ENCODE data around the gene TMEM87B. TPM values are rescaled to one million over a fixed set of nuclear protein-coding genes. Genes with fewer than 3 reads are reported as not detected.

Gene TMEM87B
- total and polyA plus RNA-seq, 4 donors = 11.2 to 26.4 (median 18.1) TPM

- ATAC-seq (ENCODE audit: insufficient read depth, low FRiP score) = no peak
- H3K9me3 ChIP-seq (ENCODE audit: control insufficient read depth in 4 of 4, insufficient read depth in 3 of 4, low read length in 3 of 4) = no peaks in the 10 kb centered on the region
- no peak overlapping the region for H3K4me3 ChIP-seq
- no peak overlapping the region for H3K9ac ChIP-seq (ENCODE audit: insufficient read depth in 1 of 2, low read length in 2 of 2)
- H3K27me3 ChIP-seq (ENCODE audit: control insufficient read depth in 3 of 3, insufficient read depth in 3 of 3, low read length in 2 of 3) = no peaks in the 10 kb centered on the region
- no peak overlapping the region for H3K27ac ChIP-seq (ENCODE audit: low read depth in 1 of 2, low read length in 1 of 2)
- DNase-seq = no peak
- peaks cover 0 to 1% (median 0%) of the 10 kb centered on the region in 5 donors for H3K4me1 ChIP-seq (ENCODE audit: control insufficient read depth in 5 of 5, insufficient read depth in 5 of 5, low read length in 5 of 5)
- 83 to 95% methylated on average over 45 to 49 of the region's 52 CpGs for WGBS, 2 donors
- no peaks in the 10 kb centered on the region for H3K36me3 ChIP-seq (ENCODE audit: control insufficient read depth in 4 of 4, insufficient read depth in 4 of 4, low read length in 4 of 4)
- TF ChIP-seq, protein P1, sequence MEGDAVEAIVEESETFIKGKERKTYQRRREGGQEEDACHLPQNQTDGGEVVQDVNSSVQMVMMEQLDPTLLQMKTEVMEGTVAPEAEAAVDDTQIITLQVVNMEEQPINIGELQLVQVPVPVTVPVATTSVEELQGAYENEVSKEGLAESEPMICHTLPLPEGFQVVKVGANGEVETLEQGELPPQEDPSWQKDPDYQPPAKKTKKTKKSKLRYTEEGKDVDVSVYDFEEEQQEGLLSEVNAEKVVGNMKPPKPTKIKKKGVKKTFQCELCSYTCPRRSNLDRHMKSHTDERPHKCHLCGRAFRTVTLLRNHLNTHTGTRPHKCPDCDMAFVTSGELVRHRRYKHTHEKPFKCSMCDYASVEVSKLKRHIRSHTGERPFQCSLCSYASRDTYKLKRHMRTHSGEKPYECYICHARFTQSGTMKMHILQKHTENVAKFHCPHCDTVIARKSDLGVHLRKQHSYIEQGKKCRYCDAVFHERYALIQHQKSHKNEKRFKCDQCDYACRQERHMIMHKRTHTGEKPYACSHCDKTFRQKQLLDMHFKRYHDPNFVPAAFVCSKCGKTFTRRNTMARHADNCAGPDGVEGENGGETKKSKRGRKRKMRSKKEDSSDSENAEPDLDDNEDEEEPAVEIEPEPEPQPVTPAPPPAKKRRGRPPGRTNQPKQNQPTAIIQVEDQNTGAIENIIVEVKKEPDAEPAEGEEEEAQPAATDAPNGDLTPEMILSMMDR (IDR thresholded peaks at IDR 0.05; ENCODE audit: control extremely low read depth, extremely low read depth) = no peak
These were observed 105.5 kb downstream of the TMEM87B start for GRCh38 chr2:112160283-112161250.

DNA sequence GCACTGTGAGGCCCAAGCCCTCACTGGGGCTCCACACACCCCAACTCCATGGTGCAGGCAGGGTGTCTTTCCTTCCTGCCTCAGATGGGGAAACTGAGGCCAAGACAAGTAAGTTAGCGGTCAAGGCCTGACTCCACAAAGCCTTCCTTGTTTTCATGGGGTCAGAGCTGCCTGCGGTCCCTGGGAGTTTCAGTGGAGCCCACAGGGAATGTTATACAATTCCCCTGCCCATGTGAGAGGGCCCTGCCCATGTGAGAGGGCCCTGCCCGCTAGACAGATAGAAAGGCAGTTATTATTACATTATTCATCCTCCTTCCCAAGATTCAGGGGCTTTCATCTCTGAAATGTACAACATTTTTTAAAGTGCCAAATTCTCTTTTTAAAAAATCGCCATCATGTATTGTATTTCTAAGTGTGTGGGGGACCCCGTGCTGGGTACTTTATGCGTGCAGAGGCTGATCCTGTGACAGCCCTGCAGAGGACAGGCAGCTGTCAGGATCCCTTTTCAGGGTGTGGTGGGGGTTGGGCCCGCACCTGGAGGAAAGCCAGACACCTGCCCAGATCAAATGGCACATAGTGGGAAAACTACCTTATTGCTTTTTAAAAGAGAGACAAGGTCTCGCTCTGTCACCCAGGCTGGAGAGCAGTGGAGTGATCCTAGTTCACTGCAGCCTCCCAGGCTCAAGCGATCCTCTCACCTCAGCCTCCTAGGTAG lies 106.5 kb downstream of the TMEM87B start:
- Histone ChIP-seq H3K36me3 (ENCODE audit: control insufficient read depth in 4 of 4, insufficient read depth in 4 of 4, low read length in 4 of 4) (no peaks in the 10 kb centered on the region), H3K9me3 (ENCODE audit: control insufficient read depth in 4 of 4, insufficient read depth in 3 of 4, low read length in 3 of 4) (no peaks in the 10 kb centered on the region), H3K9ac (ENCODE audit: insufficient read depth in 1 of 2, low read length in 2 of 2) (no peak overlapping the region), H3K27ac (ENCODE audit: low read depth in 1 of 2, low read length in 1 of 2) (no peak overlapping the region), H3K4me3 (no peak overlapping the region), H3K27me3 (ENCODE audit: control insufficient read depth in 3 of 3, insufficient read depth in 3 of 3, low read length in 2 of 3) (no peaks in the 10 kb centered on the region), H3K4me1 (ENCODE audit: control insufficient read depth in 5 of 5, insufficient read depth in 5 of 5, low read length in 5 of 5) (no peaks in the 10 kb centered on the region)
- ATAC-seq (ENCODE audit: insufficient read depth, low FRiP score) = no peak
- DNase-seq = no peak
- TF ChIP-seq, protein P1 (IDR thresholded peaks at IDR 0.05; ENCODE audit: control extremely low read depth, extremely low read depth) = no peak
- WGBS, 2 donors = 97 to 98% methylated on average over 9 of the region's 9 CpGs

GRCh38 chr2:112162341-112162740 lies 107.3 kb downstream of the TMEM87B start:
- no peaks in the 10 kb centered on the region for H3K27me3 ChIP-seq (ENCODE audit: control insufficient read depth in 3 of 3, insufficient read depth in 3 of 3, low read length in 2 of 3)
- 96% methylated on average over 6 of the region's 6 CpGs for WGBS, 2 donors
- H3K27ac ChIP-seq (ENCODE audit: low read depth in 1 of 2, low read length in 1 of 2) = no peak overlapping the region
- TF ChIP-seq, protein P1 (IDR thresholded peaks at IDR 0.05; ENCODE audit: control extremely low read depth, extremely low read depth) = no peak
- ATAC-seq (ENCODE audit: insufficient read depth, low FRiP score) (no peak), DNase-seq (no peak)
- no peaks in the 10 kb centered on the region for H3K4me1 ChIP-seq (ENCODE audit: control insufficient read depth in 5 of 5, insufficient read depth in 5 of 5, low read length in 5 of 5)
- no peaks in the 10 kb centered on the region for H3K36me3 ChIP-seq (ENCODE audit: control insufficient read depth in 4 of 4, insufficient read depth in 4 of 4, low read length in 4 of 4)
- no peak overlapping the region for H3K4me3 ChIP-seq
- H3K9ac ChIP-seq (ENCODE audit: insufficient read depth in 1 of 2, low read length in 2 of 2) = no peak overlapping the region
- H3K9me3 ChIP-seq (ENCODE audit: control insufficient read depth in 4 of 4, insufficient read depth in 3 of 4, low read length in 3 of 4) = no peaks in the 10 kb centered on the region
